RKO (cell line): Measurements from ENCODE around the gene ZNF311.
A peak's percentile ranks its signal among the peaks of the same experiment; 100 is the strongest.
"Not testable (repeated sequence)": the region's sequence is repeated elsewhere in the genome, so short reads cannot be mapped to it uniquely, and the experiment has no call there.

Experiments used
- DNase-seq: peaks from one replicate; pipeline ENCODE4 v3.0.0-alpha.2; 2016; ENCODE audit warnings: low spot score

The ZNF311 gene

DNA sequence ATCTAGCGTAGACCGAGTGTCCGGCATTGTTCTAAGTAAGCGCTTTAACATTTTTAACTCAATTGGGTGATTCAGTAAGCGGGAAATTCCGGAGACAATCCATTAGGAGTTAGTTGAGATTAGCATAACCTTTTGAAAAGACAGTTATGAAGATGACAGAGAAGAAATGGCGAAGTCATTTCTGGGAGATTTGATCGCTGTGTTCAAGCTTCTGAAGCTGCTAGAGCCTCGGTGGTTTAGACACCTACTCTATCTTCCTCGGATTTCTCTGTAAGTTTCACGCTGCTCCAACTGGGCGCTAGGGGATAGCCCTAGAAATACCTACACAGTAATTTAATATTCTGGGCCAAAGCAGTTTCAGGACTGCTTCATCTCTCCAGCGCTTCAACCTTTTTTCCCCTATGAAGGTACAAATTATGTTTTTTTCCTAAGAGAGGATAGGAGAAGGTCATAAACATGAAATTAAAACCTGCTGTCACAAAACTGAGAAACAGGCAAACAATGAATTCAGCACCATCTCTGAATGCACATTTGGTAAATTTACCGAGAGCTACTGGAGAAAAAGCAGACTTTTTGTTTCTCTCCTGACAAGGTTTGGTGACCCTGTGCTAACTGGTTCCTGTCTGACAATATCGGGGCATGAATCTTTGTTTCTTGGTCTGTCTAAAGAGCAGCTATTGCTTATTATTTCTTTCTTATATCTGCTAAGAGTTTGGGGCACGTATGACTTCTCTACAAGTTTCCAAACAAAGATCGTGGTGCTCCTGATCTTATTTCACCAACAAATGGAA lies 22.4 kb downstream of the ZNF311 start:
- peak; percentile 86 for DNase-seq

DNA sequence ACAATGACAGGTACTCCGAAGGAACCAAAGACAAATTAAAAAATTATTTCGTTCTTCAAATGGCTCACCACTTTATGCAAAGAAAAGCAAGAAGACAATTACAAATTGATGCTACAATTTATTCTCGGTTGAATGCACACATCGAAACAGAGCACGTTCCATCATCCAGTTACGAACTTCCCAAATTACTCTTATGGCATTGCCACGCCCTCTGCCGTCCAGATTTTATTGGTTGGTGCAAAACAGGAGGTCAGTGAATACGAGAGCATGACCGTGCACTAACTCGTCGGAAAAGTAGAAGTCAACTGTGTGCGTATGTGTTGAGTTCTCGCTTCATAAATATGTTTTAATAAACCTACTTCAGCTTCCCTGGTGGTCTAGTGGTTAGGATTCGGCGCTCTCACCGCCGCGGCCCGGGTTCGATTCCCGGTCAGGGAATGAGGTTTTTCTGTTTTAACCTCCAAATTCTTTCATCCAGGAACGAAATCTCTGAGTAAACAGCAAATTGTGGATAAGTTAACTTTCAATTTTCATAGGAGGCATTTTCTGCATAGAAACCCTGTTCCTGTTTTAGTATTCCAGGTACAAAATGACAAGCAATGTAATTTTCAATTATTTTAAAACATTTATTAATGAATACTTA lies 23.2 kb downstream of the ZNF311 start:
- peak; percentile 93 for DNase-seq

DNA sequence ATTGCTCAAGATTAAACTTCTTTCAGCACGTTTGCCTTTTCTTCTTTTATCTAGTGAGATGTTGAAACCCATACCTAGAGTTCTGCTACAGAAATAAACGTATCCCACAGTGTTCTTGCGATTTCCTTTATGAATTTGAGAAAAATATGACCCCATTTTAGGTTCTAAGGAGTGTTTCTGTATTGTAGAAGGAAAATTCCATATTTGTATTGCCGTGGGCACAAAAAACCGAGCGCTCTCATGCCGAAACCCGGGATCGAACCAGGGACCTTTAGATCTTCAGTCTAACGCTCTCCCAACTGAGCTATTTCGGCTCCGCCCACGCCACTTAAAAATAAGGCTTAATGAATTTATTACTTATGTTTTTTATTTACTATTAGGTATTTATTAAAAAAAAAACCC lies 23.7 kb downstream of the ZNF311 start:
- DNase-seq = peak; percentile 71

DNA sequence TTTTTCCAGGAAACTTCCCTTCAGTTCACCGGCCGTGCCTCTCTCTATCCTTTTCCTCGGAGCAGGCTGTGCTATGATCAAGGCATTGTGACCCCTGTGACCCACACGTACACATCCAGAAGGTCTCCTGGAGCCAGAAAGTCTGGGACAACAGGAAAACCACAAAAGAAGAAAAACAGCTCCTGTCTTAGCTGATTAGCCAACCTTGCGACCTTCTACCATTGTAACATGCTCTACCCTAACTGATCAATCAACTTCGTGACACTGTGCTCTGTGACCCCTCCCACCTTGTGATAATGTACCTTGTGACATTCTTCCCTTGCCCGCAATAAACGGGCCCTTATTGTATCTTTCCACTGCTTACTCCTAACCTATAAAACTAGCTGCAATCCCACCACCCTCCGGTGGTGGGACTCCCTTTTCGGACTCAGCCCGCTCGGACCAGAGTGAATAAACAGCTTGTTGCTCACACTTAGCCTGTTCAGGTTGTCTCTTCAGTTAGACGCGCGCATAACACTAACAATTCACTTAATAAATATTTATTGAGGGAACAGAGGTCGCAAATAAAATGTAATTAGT lies 24.2 kb downstream of the ZNF311 start:
- DNase-seq = peak; percentile 94

DNA sequence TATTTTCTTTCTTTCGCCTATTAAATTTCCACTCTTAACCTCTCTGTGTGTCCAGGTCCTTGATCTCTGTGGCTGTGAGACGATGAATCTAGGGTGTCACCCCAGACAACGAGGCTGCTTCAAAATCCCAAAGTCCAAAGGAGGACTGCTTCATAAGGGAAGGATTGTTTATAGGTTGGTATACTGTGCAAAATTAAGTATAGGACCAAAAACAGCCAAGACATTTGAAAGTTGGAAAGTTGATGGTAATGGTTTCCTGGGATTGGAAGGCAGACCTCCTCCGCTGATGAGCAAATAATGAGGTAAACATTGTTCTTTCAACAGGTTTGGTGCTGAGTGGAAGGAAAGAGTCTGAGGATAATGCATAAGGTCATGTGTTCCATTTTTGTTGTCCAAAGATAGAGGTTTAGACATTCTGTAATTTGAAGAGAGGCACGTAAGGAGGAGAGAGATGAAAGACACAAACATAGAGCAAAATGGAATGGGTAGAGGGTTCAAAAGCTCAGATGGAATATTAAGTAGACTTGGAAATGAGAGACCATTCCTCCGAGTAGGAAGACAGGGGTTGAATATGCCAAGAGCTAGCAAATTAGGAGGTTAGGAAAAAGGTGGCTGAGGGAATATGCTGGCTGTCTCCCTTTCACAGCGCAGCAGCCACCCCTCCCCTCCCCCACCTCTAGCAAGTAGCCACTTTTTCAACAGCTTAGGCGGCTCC lies 24.8 kb downstream of the ZNF311 start:
- DNase-seq = no peak

DNA sequence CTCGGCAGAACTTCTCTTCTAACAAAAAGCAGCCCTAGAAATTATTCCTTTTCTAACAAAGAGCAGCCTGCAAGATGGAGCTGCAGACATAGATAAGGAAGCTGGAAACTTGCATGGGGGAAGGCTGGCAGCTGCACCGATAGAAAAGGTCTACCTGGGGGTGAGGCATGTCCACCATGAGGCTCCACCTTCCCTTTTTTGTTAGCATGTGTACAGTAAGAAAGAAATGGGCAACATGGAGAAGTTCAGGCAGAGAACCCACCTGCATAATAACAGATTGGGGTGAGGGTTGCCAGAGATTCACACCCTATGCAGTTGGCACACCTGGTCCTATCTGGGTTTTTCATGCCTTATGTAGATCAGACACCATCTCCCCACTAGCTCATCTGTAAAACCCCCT lies 25.4 kb downstream of the ZNF311 start:
- DNase-seq = no peak

DNA sequence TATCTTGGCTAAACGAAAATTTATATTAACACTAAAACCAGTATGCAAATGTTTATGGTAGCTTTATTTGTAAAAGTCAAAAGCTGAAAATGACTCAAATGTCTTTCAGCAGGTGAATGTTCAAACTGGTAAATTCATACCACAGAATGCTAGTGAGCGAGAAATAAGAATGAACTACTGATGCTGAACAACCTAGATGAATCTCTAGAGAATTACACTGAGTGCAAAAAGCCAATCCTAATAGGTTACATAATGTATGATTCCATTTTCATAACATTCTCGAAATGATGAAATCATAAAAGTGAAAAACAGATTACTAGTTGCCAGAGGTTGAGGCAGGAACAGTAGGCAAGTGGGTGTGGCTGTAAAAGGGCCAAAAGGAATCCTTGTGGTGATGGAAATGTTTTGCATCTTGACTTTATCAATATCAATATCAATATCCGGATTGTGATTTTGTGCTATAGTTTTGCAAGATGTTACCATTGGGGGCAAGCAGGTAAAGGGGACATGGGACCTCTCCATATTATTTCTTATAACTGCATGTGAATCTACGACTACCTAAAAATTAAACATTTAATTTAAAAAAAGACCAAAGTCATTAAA lies 26.1 kb downstream of the ZNF311 start:
- DNase-seq = no peak

DNA sequence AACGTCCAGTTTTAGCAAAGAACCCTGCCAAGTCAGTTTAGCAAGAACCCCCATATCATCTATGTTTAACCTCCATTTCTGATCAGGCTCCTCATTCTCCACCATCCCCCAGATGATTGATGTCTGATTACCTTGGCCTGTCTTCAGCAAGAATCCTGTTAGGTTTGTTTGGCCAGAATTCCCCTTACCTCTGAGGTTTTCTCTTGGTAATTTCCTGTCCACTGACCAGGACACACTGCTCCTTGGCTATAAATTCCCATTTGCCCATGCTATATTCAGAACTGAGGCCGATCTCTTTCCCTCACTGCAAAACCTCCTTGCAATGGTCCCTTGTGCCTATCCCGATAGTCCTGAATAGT lies 27.0 kb downstream of the ZNF311 start:
- DNase-seq = no peak

DNA sequence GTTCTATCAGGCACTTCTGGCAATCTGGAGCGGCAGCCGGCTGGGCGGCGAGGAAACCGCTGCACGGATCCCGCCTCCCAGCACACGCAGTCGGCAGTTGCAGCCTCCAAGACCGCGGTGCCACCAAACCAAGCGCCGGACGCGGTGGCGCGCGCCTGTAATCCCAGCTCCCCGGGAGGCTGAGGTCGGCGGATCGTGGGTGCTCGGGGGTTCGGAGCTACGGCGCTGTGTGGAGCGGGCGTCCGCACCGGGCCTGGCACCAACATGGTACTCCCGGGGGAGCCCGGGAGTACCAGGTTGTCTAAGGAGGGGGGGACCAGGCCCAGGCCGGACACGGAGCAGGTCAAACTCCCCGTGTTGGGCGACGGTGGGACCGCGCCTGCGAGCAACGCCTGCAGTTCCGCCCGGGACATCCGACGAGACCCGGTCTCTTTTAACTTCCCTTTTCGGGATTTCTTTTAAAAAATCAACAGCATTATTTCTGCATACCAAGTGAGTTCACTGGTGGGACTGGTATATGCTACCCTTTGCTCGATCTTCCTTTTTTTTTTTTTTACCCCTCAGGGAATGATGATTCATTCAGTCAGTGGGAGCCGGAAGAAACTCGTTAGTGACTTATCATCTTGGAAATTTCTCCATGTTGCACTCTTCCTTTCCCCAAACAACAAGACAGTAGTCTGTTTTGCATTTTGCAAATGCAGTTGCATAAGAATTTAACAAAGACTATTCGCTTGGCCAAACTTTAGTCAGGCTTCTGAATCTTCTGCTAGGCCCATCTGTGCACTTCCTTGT lies 27.6 kb downstream of the ZNF311 start:
- DNase-seq = peak; percentile 59

DNA sequence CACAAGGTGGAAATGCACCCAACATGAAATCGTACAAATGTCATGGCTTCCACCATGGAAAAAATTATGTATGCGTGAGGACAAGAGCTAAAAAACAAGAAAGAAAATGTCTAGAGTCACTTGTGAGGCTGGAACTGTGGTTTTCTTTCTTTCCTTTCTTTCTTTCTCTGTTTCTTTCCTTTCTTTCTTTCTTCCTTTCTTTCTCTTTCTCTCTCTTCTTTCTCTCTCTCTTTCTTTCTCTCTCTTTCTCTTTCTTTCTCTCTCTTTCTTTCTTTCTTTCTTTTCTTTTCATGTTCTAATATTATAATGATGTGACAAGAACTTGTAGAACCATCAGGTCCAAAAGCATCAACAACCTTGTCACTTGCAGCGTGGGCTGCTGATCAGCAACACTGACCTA lies 28.4 kb downstream of the ZNF311 start:
- no peak for DNase-seq

DNA sequence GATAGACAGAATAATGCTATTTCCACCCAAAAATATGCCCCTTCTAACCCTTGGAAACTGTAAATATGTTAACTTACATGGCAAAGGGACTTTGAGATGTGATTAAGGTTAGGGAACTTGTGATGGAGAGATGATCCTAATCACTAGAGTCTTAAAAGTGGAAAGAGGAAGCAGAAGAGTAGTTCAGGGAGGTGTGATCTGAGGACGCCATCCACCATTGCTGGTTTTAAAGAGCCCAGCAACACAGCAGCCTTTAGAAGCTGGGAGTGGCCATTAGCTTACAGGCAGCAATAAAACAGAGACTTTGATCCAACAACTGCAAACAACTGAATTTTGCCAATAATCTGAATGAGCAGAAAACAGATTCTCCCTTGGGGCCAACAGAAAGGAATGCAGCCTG lies 30.6 kb downstream of the ZNF311 start:
- DNase-seq = no peak

DNA sequence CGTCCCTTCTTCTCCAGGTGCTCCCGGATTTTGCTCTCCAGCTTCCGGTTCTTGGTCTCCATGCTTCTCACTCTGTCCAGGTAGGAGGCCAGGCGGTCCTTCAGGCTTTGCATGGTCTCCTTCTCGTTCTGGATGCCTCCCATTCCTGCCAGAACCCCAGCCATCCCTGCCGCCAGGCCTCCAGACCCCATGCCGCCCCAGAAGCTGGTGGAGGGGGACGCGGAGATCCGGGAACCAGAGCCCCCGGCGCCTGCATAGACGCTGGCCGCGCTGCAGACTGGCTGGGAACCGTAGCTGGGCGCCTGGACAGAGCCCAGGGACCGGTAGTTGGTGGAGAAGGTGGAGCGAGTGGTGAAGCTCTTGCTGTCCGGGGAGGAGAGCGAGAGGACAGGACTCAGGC lies 35.1 kb downstream of the ZNF311 start:
- not testable (repeated sequence) for DNase-seq

DNA sequence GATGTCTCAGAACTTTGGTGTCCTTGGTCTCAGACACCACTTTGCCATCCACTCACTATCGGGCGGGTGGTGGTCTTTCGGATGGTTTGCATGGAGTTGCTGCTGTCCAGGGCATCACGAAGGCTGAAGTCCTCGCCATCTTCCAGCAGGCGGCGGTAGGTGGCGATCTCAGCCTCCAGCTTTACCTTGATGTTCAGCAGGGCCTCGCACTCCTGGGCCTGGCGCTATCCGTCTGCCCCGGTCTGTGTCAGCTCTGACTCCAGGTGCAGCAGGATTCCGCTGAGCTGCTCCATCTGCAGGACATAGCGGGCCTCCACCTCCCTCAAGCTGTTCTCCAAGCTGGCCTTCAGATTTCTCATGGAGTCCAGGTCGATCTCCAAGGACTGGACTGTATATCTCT lies 36.0 kb downstream of the ZNF311 start:
- no peak for DNase-seq

DNA sequence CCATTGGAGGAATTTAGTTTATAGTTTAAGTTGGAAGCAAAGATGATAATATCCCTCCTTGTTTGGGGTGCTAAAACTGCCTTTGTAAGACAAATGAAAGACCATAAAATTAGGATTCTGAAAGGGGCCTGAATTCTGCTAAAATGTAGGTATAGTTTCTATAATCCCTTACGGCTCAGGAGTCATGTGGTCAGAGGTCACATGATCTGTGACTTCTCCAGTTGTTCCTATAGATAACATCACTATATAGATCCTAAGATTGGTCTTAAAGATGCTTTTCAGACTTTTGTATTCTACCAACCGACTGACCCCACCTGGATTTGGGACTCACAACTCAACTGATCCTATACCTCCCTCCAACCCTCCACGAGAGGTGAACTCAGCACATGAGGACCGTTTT lies 36.6 kb downstream of the ZNF311 start:
- DNase-seq = no peak

DNA sequence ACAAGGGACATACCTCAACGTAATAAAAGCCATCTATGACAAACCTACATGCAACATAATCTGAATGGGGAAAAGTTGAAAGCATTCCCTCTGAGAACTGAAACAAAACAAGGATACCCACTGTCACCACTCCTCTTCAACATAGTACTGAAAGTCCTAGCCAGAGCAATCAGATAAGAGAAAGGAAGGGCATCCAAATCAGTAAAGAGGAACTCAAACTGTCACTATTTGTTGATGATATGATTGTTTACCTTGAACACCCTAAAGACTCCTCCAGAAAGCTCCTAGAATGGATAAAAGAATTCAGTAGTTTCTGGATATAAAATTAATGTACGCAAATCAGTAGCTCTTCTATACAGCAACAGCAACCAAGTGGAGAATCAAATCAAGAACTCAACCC lies 39.4 kb downstream of the ZNF311 start:
- no peak for DNase-seq

DNA sequence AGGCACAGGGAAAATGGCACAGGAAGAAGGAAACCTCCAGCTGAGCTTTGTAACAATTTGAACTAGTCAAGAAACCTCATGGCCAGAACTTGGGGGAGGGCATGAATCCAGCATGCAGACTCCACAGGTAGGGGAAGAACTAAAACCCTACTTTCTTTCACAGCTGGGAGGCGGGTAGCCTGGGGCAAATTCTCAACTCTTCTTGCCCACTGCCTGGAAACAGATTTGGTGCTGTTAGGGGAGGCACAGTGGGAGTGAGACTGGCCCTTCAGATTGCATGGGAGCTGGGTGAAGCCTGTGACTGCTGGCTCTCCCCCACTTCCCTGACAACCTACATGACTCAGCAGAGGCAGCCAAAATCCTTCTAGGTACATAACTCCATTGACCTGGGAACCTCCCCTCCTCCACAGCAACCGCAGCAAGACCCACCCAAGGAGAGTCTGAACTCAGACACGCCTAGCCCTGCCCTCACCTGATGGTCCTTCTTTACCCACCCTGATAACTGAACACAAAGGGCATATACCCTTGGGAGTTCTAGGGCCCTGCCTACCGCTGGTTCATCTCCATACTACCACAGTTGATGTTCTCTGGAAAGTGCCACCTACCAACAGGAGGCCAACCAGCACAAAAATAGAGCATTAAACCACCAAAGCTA lies 44.1 kb downstream of the ZNF311 start:
- DNase-seq = no peak

DNA sequence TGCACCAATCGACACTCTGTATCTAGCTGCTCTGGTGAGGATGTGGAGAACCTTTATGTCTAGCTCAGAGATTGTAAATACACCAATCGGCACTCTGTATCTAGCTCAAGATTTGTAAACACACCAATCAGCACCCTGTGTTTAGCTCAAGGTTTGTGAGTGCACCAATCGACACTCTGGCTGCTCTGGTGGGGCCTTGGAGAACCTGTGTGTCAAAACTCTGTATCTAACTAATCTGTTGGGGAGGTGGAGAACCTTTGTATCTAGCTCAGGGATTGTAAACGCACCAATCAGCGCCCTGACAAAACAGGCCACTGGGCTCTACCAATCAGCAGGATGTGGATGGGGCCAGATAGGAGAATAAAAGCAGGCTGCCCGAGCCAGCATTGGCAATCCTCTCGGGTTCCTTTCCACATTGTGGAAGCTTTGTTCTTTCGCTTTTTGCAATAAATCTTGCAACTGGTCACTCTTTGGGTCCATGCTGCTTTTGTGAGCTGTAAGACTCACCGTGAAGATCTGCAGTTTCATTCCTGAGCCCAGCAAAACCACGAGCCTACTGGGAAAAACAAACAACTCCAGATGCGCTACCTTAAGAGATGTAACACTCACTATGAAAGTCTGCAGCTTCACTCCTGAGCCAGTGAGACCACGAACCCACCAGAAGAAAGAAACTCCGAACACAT lies 46.4 kb downstream of the ZNF311 start:
- DNase-seq = not testable (repeated sequence)

DNA sequence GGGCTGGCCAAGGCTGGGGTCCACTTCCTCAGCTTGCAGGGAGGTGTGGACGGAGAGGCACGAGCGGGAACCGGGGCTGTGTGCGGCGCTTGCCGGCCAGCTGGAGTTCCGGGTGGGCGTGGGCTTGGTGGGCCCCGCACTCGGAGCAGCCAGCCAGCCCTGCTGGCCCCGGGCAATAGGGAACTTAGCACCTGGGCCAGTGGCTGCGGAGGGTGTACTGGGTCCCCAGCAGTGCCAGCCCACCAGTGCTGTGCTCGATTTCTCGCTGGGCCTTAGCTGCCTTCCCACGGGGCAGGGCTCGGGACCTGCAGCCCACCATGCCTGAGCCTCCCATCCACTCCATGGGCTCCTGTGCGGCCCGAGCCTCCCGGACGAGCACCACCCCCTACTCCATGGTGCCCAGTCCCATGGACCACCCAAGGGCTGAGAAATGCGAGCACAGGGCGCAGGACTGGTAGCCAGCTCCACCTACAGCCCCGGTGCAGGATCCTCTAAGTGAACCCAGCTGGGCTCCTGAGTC lies 47.3 kb downstream of the ZNF311 start:
- not testable (repeated sequence) for DNase-seq

DNA sequence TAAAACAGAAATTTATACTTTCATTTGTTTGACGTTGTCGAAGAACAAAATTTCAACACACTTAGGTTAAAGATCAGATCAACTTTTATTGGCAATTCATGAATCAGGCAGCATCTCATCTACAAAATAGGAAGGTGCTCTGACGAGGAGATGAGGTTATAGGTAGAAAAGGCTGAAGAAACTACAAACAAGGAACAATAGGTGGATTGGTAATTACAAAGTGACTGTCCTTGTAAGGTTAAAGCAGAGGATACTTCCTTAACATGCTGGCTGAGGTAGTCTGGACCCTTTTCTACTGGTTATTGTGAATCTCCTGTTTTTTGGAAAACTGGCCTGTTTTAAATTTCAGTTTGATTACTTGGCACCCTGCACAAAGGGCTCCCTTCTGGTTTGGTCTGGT lies 48.8 kb downstream of the ZNF311 start:
- DNase-seq = no peak

DNA sequence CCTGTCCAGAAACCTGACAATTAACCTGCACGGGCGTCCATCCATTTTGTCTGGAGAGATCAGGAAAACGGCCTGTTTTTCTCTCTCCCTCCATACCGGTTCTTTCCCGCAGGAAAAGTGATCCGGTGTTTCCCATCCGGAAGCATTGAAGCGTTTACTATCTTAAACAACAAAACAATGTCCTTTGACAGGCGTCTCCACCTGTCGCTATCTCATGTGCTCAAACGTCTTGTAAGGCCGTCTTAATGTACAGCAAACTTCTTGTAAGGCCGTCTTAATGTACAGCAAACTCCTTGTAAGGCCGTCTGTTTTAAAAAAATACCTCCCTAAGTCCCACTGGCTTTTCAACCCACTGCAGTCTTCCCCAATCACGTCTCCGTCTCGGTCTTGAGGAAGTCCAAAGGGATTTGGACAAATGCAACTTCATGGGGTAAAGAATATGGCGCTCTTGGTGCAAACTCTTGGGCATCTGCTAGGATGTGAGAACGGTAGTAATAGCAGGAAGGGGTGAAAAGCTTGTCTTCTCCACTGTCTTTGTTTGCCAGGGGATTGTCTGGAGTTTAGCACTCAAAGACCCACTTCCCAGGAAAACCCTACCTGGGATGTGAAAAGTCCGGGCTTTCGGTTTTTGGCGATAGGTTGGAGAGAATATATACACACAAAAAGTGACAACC lies 51.4 kb downstream of the ZNF311 start:
- DNase-seq = no peak
